HL-60 (cell line): Measurements from ENCODE around the gene CMC1.
"Not testable (repeated sequence)": the region's sequence is repeated elsewhere in the genome, so short reads cannot be mapped to it uniquely, and the experiment has no call there.

Experiments used
- GABPA ChIP-seq: IDR thresholded peaks from 2 replicates; pipeline ENCODE4 v1.6.1; 2012; ENCODE audit warnings: low read depth
- POLR2AphosphoS5 ChIP-seq: IDR thresholded peaks from 2 replicates; pipeline ENCODE4 v1.6.1; 2012; ENCODE audit warnings: low read depth
- REST ChIP-seq: IDR thresholded peaks from 2 replicates; pipeline ENCODE4 v1.6.1; 2012; ENCODE audit warnings: low read depth; ENCODE audit not compliant: insufficient replicate concordance
- SPI1 ChIP-seq: IDR thresholded peaks from 2 replicates; pipeline ENCODE4 v1.6.1; 2012; ENCODE audit warnings: low read depth, mild to moderate bottlenecking, borderline replicate concordance
- TF ChIP-seq, protein P1 (sequence below): IDR thresholded peaks from one replicate; pipeline ENCODE4 v1.5.1; 2011; ENCODE audit warnings: low read length, control low read depth, inconsistent platforms; ENCODE audit not compliant: insufficient read depth

GRCh38 chr3:28269884-28270283, 28.5 kb downstream of the CMC1 start:
- TF ChIP-seq, protein P1, sequence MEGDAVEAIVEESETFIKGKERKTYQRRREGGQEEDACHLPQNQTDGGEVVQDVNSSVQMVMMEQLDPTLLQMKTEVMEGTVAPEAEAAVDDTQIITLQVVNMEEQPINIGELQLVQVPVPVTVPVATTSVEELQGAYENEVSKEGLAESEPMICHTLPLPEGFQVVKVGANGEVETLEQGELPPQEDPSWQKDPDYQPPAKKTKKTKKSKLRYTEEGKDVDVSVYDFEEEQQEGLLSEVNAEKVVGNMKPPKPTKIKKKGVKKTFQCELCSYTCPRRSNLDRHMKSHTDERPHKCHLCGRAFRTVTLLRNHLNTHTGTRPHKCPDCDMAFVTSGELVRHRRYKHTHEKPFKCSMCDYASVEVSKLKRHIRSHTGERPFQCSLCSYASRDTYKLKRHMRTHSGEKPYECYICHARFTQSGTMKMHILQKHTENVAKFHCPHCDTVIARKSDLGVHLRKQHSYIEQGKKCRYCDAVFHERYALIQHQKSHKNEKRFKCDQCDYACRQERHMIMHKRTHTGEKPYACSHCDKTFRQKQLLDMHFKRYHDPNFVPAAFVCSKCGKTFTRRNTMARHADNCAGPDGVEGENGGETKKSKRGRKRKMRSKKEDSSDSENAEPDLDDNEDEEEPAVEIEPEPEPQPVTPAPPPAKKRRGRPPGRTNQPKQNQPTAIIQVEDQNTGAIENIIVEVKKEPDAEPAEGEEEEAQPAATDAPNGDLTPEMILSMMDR: not testable (repeated sequence)
- TF ChIP-seq POLR2AphosphoS5, GABPA, SPI1, REST: not testable (repeated sequence)
